HepG2 (cell line): ENCODE measurements around the gene ATG16L2. TPM values are rescaled to one million over a fixed set of nuclear protein-coding genes. Genes with fewer than 3 reads are reported as not detected.

ENCODE experiments used
- ATAC-seq: fragments of 200-7000 bp; cut with Tn5 transposase; 3 replicates; pipeline ENCODE4 v1.9.1; 2020; ENCODE audit warnings: mild to moderate bottlenecking, moderate library complexity
- BruUV-seq: library from RNA; stranded (reverse); fragments of 400-500 nt; replicated peaks from 2 replicates; lab custom pipeline; 2021; lab: Mats Ljungman, UMichigan
- CTCF ChIA-PET: fragments of 300-600 bp; formaldehyde crosslinking; extraction: SDS; loops from one replicate; lab custom pipeline; 2021; ENCODE audit warnings: low total read pairs, inconsistent platforms, low intra/inter-chr PET ratio; lab: Yijun Ruan, JAX
- POLR2A ChIA-PET: fragments of 350-600 bp; sonication (Branson Sonifier 250); formaldehyde crosslinking; loops from one replicate; lab custom pipeline; 2020; ENCODE audit warnings: antibody characterized with exemption, inconsistent platforms; lab: Yijun Ruan, JAX
- DNase-seq: peaks from one replicate; pipeline ENCODE4 v3.0.0-alpha.2; 2015; ENCODE audit warnings: low spot score
- FAIRE-seq: peaks from 3 replicates; lab custom pipeline; 2011; peaks lifted over from hg19 to GRCh38; lab: Jason Lieb, UNC
- H2AFZ ChIP-seq: one replicate; pipeline ENCODE4 v1.6.1; 2011; ENCODE audit warnings: low read length, inconsistent platforms
- H3K27ac ChIP-seq: fragments of 300-600 bp; 3 replicates; pipeline ENCODE4 v1.8.0; 2011; ENCODE audit warnings: mixed run types, mild to moderate bottlenecking, mixed read lengths, low read length, inconsistent platforms; ENCODE audit not compliant: insufficient read depth; ENCODE audit errors: extremely low read length
- H3K27me3 ChIP-seq, 2 experiments: fragments of 200-600 bp in 1 of 2; 2 replicates in 1 of 2; 3 replicates in 1 of 2; pipeline versions ENCODE4 v1.6.0 to v1.8.0; 2011; ENCODE audit warnings: low read length in 2 of 2, mild to moderate bottlenecking in 2 of 2, moderate library complexity in 2 of 2, inconsistent platforms in 1 of 2; ENCODE audit not compliant: insufficient read depth in 2 of 2, control insufficient read depth in 1 of 2
- H3K36me3 ChIP-seq, 2 experiments: fragments of 200-600 bp in 1 of 2; replicated peaks in 1 of 2; 2 replicates in 1 of 2; 3 replicates in 1 of 2; pipeline versions ENCODE4 v1.5.1 to v1.8.0; 2011; ENCODE audit warnings: low read length in 2 of 2, inconsistent platforms in 1 of 2; ENCODE audit not compliant: insufficient read depth in 2 of 2, control insufficient read depth in 1 of 2
- H3K4me1 ChIP-seq: 2 replicates; pipeline ENCODE4 v1.5.1; 2012; ENCODE audit warnings: low read length, inconsistent platforms; ENCODE audit not compliant: insufficient read depth
- H3K4me2 ChIP-seq: 2 replicates; pipeline ENCODE4 v1.6.0; 2011; ENCODE audit warnings: low read depth, low read length, inconsistent platforms
- H3K4me3 ChIP-seq, 3 experiments: fragments of 200-600 bp in 1 of 3; sonication (generic), shearing (Covaris generic) in 1 of 3; replicated peaks in 1 of 3; 2 replicates each; pipeline ENCODE4 v1.5.1; 2011 to 2016; ENCODE audit warnings: low read length in 3 of 3, inconsistent platforms in 2 of 3, low read depth in 2 of 3, mild to moderate bottlenecking in 2 of 3, control low read depth in 1 of 3, mixed read lengths in 1 of 3; ENCODE audit not compliant: insufficient read depth in 1 of 3
- H3K79me2 ChIP-seq: one replicate; pipeline ENCODE4 v1.6.1; 2011; ENCODE audit warnings: low read length, inconsistent platforms; ENCODE audit not compliant: insufficient read depth
- H3K9ac ChIP-seq: 2 replicates; pipeline ENCODE4 v1.6.0; 2011; ENCODE audit warnings: mild to moderate bottlenecking, low read depth, low read length, inconsistent platforms; ENCODE audit not compliant: insufficient read depth
- H3K9me3 ChIP-seq: 2 replicates; pipeline ENCODE4 v1.5.1; 2012; ENCODE audit warnings: mild to moderate bottlenecking, low read length
- H4K20me1 ChIP-seq: 2 replicates; pipeline ENCODE4 v1.6.0; 2011; ENCODE audit warnings: inconsistent platforms, mild to moderate bottlenecking, low read length, moderate library complexity; ENCODE audit not compliant: insufficient read depth
- GRHL1 ChIP-seq: sonication (generic); formaldehyde crosslinking; conservative IDR thresholded peaks from 2 replicates; pipeline ENCODE4 v1.8.0; 2022; ENCODE audit warnings: missing genetic modification reagents
- KDM4B ChIP-seq: sonication (generic); formaldehyde crosslinking; IDR thresholded peaks from 2 replicates; pipeline ENCODE4 v1.4.0; 2020; ENCODE audit warnings: missing genetic modification reagents
- KLF6 ChIP-seq: IDR thresholded peaks from 2 replicates; pipeline ENCODE4 v1.8.0; 2016; ENCODE audit warnings: missing biosample characterization, missing genetic modification reagents
- SOX5 ChIP-seq: IDR thresholded peaks from 2 replicates; pipeline ENCODE4 v1.6.1; 2016; ENCODE audit warnings: borderline replicate concordance
- SYNCRIP ChIP-seq: fragments of 200-400 bp; formaldehyde crosslinking; IDR thresholded peaks from 2 replicates; pipeline ENCODE4 v1.6.1; 2018; ENCODE audit warnings: mild to moderate bottlenecking, low read depth, low read length; ENCODE audit not compliant: insufficient read depth
- U2AF2 ChIP-seq: fragments of 200-400 bp; formaldehyde crosslinking; IDR thresholded peaks from 2 replicates; pipeline ENCODE4 v1.6.1; 2017; ENCODE audit warnings: low read depth, mild to moderate bottlenecking, low read length
- ZNF563 ChIP-seq: sonication (generic); formaldehyde crosslinking; IDR thresholded peaks from 2 replicates; pipeline ENCODE4 v1.8.0; 2022; ENCODE audit warnings: mild to moderate bottlenecking, moderate library complexity, missing genetic modification reagents
- WGBS: methylation state at CpG from one replicate; pipeline ENCODE4 v1.1.6; 2017; ENCODE audit warnings: low lambda C conversion rate; 5-methylcytosine and 5-hydroxymethylcytosine counted together
- in situ Hi-C: cut with HindIII; loops from 2 replicates; pipeline ENCODE4 v1.10.0; 2017; ENCODE audit warnings: low pct_unique_long_range_greater_than_20kb; ENCODE audit not compliant: extremely low pct_ligation_motif_present
- intact Hi-C: fragments of 100-400 bp; cut with micrococcal nuclease; formaldehyde crosslinking; loops from one replicate; pipeline ENCODE4 v1.10.0; 2022; ENCODE audit not compliant: unreplicated experiment
- polyA plus RNA-seq, 8 experiments: library from polyadenylated mRNA; depleted of rRNA in 3 of 8; stranded (reverse) in 7 of 8; unstranded in 1 of 8; fragments of >200 nt; fragmentation: Illumina TruSeq in 4 of 8; extraction: Trizol in 4 of 8; gene quantifications; 2 replicates each; pipeline versions ENCODE4 v1.2.1 to v1.2.3, GENCODE V29; 2011 to 2016; ENCODE audit warnings: low read depth in 4 of 8, missing spikeins in 1 of 8, mixed read lengths in 1 of 8; ENCODE audit not compliant: insufficient read depth in 1 of 8
- total RNA-seq, 5 experiments: library from RNA; depleted of rRNA; stranded (reverse); fragments of >200 nt; fragmentation: Illumina TruSeq; extraction: Trizol; gene quantifications; 2 replicates each; pipeline ENCODE4 v1.2.3, GENCODE V29; 2016; ENCODE audit warnings: low read depth in 1 of 5
- TF ChIP-seq, protein P1 (sequence below): sonication (generic); formaldehyde crosslinking; IDR thresholded peaks from 2 replicates; pipeline ENCODE4 v1.4.0; 2020; ENCODE audit warnings: missing genetic modification reagents
- TF ChIP-seq, protein P2 (sequence below): IDR thresholded peaks from 2 replicates; pipeline ENCODE4 v1.6.1; 2016; ENCODE audit warnings: low read depth, borderline replicate concordance
- TF ChIP-seq, protein P3 (sequence below): IDR thresholded peaks from 2 replicates; pipeline ENCODE4 v1.6.1; 2016

ATG16L2 gene
- total and polyA plus RNA-seq, 2 of the 13 experiments (the other 11 are each of a cell fraction or from before 2014, with no cell fraction given) = 6.2 to 14.8 TPM

DNA sequence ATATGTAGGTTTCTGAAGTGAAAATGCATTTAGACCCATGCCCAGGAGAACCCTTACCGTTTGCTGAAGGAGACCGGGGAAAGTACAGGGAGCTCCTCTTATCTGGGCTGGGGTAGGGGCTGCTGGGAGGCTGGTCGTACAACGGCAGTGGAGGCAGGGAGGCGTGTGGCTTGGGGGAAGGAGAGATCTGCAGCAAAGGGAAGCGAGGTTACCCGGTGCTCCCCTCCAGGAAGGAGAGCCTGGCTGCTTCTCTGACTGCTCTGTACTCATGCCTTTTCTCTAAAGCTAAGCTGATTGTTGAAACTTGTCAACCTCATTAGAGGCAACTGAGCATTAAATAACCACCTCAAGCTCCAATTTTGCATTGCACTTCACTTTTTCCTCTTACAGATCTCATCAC is 27.2 kb downstream of the ATG16L2 start:
- FAIRE-seq (no peak), ATAC-seq (no peak), DNase-seq (no peak)
- intact Hi-C loops (no loop called here), in situ Hi-C loops (no loop called here)
- Histone ChIP-seq H2AFZ (no peak overlapping the region), H3K27ac (no peak overlapping the region), H3K4me3 (no peak overlapping the region), H4K20me1 (no peaks in the 10 kb centered on the region), H3K36me3 (peaks cover 42 to 84% of the 10 kb centered on the region in 2 experiments), H3K79me2 (no peaks in the 10 kb centered on the region), H3K9ac (no peak overlapping the region), H3K4me1 (no peaks in the 10 kb centered on the region), H3K4me2 (no peak overlapping the region), H3K9me3 (no peaks in the 10 kb centered on the region), H3K27me3 (no peaks in the 10 kb centered on the region)
- CTCF ChIA-PET = no interaction called here
- POLR2A ChIA-PET = no interaction called here
- 94% methylated on average over 7 of the region's 7 CpGs for WGBS
- no peak for TF ChIP-seq U2AF2
- TF ChIP-seq KDM4B (CRISPR knock-in tag) = no peak
- TF ChIP-seq, protein P1, sequence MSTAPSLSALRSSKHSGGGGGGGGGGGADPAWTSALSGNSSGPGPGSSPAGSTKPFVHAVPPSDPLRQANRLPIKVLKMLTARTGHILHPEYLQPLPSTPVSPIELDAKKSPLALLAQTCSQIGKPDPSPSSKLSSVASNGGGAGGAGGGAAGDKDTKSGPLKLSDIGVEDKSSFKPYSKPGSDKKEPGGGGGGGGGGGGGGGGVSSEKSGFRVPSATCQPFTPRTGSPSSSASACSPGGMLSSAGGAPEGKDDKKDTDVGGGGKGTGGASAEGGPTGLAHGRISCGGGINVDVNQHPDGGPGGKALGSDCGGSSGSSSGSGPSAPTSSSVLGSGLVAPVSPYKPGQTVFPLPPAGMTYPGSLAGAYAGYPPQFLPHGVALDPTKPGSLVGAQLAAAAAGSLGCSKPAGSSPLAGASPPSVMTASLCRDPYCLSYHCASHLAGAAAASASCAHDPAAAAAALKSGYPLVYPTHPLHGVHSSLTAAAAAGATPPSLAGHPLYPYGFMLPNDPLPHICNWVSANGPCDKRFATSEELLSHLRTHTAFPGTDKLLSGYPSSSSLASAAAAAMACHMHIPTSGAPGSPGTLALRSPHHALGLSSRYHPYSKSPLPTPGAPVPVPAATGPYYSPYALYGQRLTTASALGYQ (CRISPR knock-in tag) = no peak
- TF ChIP-seq, protein P2, sequence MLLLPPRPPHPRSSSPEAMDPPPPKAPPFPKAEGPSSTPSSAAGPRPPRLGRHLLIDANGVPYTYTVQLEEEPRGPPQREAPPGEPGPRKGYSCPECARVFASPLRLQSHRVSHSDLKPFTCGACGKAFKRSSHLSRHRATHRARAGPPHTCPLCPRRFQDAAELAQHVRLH (CRISPR knock-in tag) = no peak
- TF ChIP-seq ZNF563 = no peak
- BruUV-seq = no TSS peak

DNA sequence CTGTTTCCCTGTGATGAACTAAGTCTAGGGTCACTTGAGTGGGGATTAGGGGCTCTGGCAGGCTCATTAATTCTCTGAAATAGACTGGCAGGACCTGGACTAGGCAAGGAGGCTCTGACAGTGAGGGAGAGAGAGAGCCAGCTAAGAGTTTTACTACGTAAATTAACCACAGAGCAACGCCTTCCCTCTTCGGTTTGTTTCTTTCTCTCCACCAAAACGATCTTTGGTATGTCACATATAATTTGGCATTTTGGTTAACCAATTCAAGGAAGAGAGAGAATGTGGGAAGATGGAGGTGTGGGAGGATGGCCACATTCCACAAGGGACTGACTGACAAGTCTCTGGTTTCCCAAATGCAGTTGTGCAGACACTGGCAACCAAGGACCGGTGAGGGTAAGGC is 27.9 kb downstream of the ATG16L2 start:
- in situ Hi-C loops = no loop called here
- Histone ChIP-seq H3K4me3 (no peak overlapping the region), H3K36me3 (peaks cover 43 to 87% of the 10 kb centered on the region in 2 experiments), H4K20me1 (no peaks in the 10 kb centered on the region), H3K27ac (no peak overlapping the region), H3K9me3 (no peaks in the 10 kb centered on the region), H3K79me2 (no peaks in the 10 kb centered on the region), H2AFZ (no peak overlapping the region), H3K27me3 (no peaks in the 10 kb centered on the region), H3K4me1 (no peaks in the 10 kb centered on the region), H3K9ac (no peak overlapping the region), H3K4me2 (no peak overlapping the region)
- FAIRE-seq (no peak), ATAC-seq (no peak), DNase-seq (no peak)
- no TSS peak for BruUV-seq
- 93% methylated on average over 5 of the region's 5 CpGs for WGBS
- intact Hi-C loops = no loop called here
- POLR2A ChIA-PET = no interaction called here
- CTCF ChIA-PET = no interaction called here
- TF ChIP-seq GRHL1 (CRISPR knock-in tag) = no peak
- TF ChIP-seq KLF6 = no peak
- no peak for TF ChIP-seq SYNCRIP
- no peak for TF ChIP-seq SOX5 (CRISPR knock-in tag)
- TF ChIP-seq, protein P3, sequence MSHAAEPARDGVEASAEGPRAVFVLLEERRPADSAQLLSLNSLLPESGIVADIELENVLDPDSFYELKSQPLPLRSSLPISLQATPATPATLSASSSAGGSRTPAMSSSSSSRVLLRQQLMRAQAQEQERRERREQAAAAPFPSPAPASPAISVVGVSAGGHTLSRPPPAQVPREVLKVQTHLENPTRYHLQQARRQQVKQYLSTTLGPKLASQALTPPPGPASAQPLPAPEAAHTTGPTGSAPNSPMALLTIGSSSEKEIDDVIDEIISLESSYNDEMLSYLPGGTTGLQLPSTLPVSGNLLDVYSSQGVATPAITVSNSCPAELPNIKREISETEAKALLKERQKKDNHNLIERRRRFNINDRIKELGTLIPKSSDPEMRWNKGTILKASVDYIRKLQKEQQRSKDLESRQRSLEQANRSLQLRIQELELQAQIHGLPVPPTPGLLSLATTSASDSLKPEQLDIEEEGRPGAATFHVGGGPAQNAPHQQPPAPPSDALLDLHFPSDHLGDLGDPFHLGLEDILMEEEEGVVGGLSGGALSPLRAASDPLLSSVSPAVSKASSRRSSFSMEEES = no peak
